HEK293T (cell line): ENCODE measurements around the gene CIITA.

Source experiments
- BHLHE40 ChIP-seq: fragments of 450-650 bp; IDR thresholded peaks from 2 replicates; pipeline ENCODE4 v1.6.1; 2016; ENCODE audit warnings: mild to moderate bottlenecking, moderate library complexity, borderline replicate concordance
- CTBP1 ChIP-seq: fragments of 450-650 bp; IDR thresholded peaks from 2 replicates; pipeline ENCODE4 v1.6.1; 2016; ENCODE audit warnings: borderline replicate concordance
- ELF4 ChIP-seq: fragments of 450-650 bp; IDR thresholded peaks from 2 replicates; pipeline ENCODE4 v1.6.1; 2017; ENCODE audit warnings: antibody characterized with exemption
- FOXM1 ChIP-seq: fragments of 450-650 bp; IDR thresholded peaks from 2 replicates; pipeline ENCODE4 v1.6.1; 2017; ENCODE audit warnings: mild to moderate bottlenecking, borderline replicate concordance
- PKNOX1 ChIP-seq: fragments of 450-650 bp; IDR thresholded peaks from 2 replicates; pipeline ENCODE4 v1.6.1; 2016
- SP1 ChIP-seq: fragments of 450-650 bp; IDR thresholded peaks from 2 replicates; pipeline ENCODE4 v1.6.1; 2017
- SUZ12 ChIP-seq: fragments of 450-650 bp; IDR thresholded peaks from 2 replicates; pipeline ENCODE4 v1.6.1; 2016; ENCODE audit warnings: mild to moderate bottlenecking
- TARDBP ChIP-seq: fragments of 450-650 bp; IDR thresholded peaks from 2 replicates; pipeline ENCODE4 v1.6.1; 2016
- ZNF384 ChIP-seq: fragments of 450-650 bp; IDR thresholded peaks from 2 replicates; pipeline ENCODE4 v1.6.1; 2016

- no peak for TF ChIP-seq TARDBP
- no peak for TF ChIP-seq CTBP1
- no peak for TF ChIP-seq SUZ12
- TF ChIP-seq SP1, result no peak
- no peak for TF ChIP-seq ELF4
- no peak for TF ChIP-seq FOXM1
- no peak for TF ChIP-seq ZNF384
- TF ChIP-seq PKNOX1, result no peak
- TF ChIP-seq BHLHE40, result no peak
Observed at GRCh38 chr16:10927497-10928112, 50.6 kb downstream of the CIITA start.
